Measurements from ENCODE around the gene TNFRSF17. TPM values are rescaled to one million over a fixed set of nuclear protein-coding genes. Genes with fewer than 3 reads are reported as not detected.

Gene TNFRSF17
- polyA plus RNA-seq, 3 donors: 0.15 to 0.34 (median 0.19) TPM

DNA sequence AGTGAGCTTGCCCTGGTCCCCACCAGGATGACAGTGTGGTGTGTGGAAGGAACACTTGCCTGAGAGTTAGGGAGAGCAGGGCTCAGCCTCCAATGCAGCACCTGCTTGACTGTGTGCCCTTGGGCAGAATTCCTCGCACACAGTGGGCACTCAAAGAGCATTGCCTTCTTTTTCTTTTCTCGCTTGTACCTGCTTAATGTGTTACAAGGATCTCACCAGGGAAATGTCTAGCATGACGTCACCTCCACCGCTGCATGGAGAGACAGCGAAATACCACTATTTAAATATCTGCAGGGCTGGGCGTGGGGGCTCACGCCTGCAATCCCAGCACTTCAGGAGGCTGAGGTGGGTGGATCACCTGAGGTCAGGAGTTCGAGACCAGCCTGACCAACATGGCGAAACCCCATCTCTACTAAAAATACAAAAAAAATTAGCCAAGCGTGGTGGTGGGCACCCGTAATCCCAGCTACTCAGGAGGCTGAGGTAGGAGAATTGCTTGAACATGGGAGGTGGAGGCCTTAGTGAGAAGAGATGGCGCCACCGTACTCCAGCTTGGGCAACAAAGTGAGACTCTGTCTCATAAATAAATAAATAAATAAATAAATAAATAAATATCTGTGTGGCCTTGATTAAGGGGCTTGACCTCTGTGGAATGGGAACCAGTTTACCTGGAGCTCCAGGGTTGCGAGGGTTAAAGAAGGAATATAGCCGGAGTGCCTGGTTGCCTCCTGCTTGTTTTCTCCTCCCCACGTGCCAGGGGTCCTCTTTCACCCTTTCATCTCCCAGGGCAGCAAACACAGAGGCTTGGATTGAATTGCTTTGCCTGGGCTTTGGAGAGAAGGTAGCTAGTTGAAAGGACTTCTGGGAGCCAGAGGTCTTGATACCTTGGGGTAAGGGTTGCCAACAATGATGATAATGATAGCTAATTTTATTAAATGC lies 27.8 kb downstream of the TNFRSF17 start:
- peak in 2 of 11 donors; percentile 19 to 46 for DNase-seq (ENCODE audit: extremely low read depth in 1 of 11, low read depth in 9 of 11, low spot score in 4 of 11)

DNA sequence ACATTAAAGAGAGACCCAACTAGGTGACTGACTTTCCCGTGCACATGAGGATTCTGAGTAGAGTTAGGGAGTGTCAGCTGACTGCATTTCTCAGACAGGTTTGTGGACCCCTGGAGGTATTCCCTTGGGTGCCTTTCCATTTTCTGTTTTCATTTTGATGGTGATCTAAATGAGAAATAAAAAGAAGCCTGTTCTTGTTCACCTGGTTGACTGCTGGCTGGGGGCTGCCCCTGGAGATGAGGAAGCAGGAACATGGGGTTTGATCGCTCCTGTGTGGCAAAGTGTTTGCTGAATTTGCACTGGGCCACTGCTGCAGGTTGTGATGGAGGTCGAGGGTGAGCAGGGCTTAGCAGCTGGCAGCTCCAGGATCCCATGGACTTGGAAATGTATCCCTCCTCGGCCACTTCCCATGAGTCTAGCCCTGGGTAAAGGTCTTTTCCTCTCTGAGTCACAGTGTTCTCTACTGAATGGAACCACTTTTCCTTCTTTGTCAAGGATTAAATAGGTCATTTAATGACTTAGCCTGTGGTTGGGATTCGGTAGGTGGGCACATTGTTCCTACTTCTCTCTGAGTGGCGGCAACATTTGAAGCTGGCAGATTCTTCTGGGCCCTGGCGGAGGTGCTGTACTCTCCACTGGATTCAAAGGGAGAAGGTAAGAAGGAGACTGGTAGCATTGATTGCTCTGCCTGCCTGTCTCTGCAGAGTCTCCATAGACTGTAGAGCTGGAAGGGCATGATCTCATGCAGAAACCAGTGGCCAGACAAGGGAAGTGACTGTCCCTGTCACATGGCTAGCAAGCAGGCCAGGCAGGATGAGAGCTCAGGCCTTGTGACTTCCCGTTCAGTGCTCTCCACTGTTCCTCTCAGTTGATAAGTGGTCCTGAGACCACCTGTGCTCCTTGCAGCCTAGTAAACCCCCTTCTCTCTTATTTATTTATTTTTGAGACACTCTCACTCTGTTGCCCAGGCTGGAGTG lies 29.4 kb downstream of the TNFRSF17 start:
- DNase-seq (ENCODE audit: extremely low read depth in 1 of 11, low read depth in 9 of 11, low spot score in 4 of 11): no peak

DNA sequence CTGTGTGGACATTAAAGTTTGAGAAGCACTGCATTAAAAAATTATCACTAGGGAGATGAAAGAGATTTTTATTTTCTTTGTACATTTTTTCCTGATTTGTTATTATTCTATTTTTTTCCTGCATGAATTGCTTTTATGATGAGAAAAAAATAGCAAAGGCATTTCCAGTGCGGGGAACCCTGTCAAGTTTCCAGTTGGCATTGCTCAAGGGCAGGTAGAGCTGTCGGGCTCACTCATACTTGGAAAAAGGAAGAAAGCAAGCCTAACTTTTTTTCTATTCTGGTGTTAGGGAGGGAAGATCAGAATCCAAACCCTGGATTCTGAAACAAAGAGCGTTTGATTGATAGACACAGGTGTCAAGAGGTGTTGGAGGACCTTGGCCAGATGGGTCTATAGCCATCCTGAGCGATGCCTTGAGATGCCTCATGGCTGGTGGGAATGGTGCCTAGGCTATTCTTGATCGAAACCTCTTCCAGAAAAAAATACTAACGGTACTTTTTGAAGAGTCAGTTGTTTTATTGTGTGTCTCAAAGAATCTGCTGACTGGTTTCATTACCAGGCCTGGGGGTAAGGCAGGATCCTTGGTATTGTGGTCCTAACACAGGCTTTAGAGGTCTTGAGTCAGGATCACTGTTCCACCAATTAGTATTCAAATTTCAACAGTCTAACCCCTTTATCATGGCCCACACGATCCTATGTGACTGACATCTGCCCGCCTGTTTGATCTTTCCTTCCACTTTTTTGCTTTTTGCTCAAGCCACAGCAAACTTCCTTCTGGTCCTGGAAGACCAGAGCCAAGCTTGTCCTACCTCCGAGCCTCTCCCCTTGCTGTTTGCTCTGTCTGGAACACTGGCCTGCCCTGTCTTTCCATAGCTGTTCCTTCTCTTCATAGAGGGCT lies 31.7 kb downstream of the TNFRSF17 start:
- no peak for DNase-seq (ENCODE audit: extremely low read depth in 1 of 11, low read depth in 9 of 11, low spot score in 4 of 11)

- no peak for DNase-seq (ENCODE audit: extremely low read depth in 1 of 11, low read depth in 9 of 11, low spot score in 4 of 11)
Measured at GRCh38 chr16:12000032-12000431, 35.0 kb downstream of the TNFRSF17 start.

DNA sequence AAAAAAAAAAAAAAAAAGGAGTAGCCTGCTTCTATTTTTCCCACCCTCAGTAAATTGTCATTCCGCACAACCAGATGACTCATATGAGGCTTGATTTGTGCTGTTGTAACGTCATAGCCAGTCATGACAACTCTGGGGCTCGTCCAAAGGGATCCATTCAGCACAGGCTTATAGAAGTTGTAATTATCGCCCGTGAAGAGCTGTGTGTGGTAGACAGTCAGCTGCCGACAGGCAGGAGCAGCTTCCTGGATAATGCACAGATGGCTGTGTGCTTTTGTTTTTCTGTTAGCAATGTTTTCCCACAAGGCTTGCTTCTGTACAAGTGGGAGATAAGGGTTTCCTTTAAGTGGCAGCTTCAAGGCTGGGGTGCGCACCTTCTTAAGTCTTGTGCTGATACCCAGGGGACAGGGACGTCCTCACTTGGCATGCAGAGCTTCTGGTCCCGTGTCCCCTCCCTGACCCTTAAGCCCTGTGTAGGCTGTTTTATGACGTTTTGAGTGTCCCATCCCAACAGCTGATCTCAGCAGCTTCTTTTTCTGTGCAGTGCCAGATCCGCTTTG lies 37.5 kb downstream of the TNFRSF17 start:
- DNase-seq (ENCODE audit: extremely low read depth in 1 of 11, low read depth in 9 of 11, low spot score in 4 of 11): no peak

DNA sequence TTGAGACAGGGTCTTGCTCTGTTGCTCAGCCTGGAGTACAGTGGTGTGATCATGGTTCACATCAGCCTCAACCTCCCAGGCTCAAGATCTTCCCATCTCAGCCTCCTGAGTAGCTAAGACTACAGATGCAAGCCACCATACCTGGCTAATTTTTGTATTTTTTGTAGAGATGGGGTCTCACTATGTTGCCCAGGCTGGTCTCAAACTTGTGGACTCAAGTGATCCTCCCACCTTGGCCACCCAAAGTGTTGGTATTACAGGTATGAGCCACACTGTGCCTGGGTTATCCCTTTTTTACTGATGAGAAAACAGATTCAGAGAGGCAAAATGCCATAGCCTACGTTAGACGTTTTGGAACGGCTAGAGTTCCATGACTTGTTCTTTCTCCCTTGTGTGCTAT lies 41.6 kb downstream of the TNFRSF17 start:
- DNase-seq (ENCODE audit: extremely low read depth in 1 of 11, low read depth in 9 of 11, low spot score in 4 of 11): no peak

- DNase-seq (ENCODE audit: extremely low read depth in 1 of 11, low read depth in 9 of 11, low spot score in 4 of 11): no peak
Measured at GRCh38 chr16:12009462-12009861, 44.5 kb downstream of the TNFRSF17 start.

GRCh38 chr16:12009922-12010321 lies 44.9 kb downstream of the TNFRSF17 start:
- DNase-seq (ENCODE audit: extremely low read depth in 1 of 11, low read depth in 9 of 11, low spot score in 4 of 11): no peak

GRCh38 chr16:12010388-12011251 lies 45.6 kb downstream of the TNFRSF17 start:
- no peak for DNase-seq (ENCODE audit: extremely low read depth in 1 of 11, low read depth in 9 of 11, low spot score in 4 of 11)

DNA sequence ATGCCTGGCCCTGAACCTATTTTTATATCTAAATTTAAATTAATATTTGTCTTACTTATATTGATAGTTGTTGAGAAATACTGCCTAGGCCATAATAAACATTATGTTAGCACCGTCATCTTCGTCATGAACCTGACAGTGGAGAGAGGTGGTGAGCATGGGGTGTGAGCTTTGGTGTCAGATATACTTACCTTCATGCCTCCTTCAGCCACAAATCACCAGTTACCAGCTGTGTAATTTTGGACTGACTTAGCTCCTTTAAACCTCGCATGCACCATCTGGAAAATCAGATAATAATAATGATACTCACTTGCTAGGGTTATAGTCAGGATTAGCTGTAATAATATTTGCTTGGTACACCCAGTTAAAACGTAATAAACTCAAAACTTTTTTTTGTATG lies 46.6 kb downstream of the TNFRSF17 start:
- no peak for DNase-seq (ENCODE audit: extremely low read depth in 1 of 11, low read depth in 9 of 11, low spot score in 4 of 11)

DNA sequence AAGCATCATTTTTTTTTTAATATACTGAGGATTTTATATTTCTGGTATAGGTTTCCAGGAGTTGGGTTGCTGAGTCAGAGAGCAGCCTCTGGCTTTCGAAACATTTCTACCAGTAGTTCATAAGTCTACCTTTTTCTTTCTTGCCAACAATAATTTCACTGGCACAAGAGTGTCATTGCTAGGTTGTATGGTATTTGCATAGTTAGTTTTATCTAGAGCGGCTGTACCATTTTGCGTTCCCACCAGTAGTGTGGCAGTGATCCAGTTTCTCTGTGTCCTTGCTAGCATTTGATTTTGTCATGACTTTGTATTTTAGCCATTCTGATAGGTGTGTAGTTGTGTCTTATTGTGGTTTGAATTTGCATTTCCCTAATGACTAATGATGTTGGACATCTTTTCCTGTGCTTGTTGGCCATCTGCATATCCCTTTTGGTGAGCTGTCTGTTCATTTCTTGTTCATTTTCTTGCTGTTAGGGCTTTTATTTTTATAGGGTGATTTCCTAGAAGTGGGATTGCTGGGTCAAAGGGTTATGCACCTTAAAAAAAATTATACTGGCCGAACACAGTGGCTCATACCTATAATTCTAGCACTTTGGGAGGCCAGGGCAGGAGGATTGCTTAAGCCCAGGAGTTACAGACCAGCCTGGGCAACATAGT lies 51.4 kb downstream of the TNFRSF17 start:
- DNase-seq (ENCODE audit: extremely low read depth in 1 of 11, low read depth in 9 of 11, low spot score in 4 of 11): no peak

DNA sequence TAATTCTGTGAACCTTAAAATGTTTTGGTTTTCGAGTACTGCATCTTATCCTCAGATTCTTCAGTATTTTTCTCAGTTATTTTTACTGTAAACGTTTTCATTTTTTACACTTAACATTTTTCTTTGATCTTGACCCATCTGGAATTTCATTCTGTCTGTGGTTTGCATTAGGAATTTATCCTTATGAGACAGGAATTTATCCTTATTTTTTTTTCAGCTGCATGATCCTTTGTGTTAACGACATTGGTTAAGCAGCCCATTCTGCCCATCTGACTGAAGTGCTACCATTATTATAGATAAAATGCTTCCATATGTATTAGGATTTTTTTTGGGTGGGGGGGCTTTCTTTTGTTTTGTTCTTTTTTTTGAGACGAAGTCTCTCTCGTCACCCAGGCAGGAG lies 52.5 kb downstream of the TNFRSF17 start:
- no peak for DNase-seq (ENCODE audit: extremely low read depth in 1 of 11, low read depth in 9 of 11, low spot score in 4 of 11)

Other genes with a start within 250 kb of the TNFRSF17 start
- 10 to 100 TPM; 40.2 to 42.6 (median 41.7) TPM for gene TXNDC11, start 222.4 kb upstream of the TNFRSF17 start, polyA plus RNA-seq (ENCODE audit: insufficient read length in 3 of 3)
- gene ZC3H7A, start 168.0 kb upstream of the TNFRSF17 start, polyA plus RNA-seq (ENCODE audit: insufficient read length in 3 of 3): 10 to 100 TPM; 72.8 to 98.0 (median 86.9) TPM
- 100 to 1,000 TPM; 214 to 289 (median 238) TPM for gene RSL1D1, start 113.7 kb upstream of the TNFRSF17 start, polyA plus RNA-seq (ENCODE audit: insufficient read length in 3 of 3)
- 100 to 1,000 TPM; 104 to 132 (median 114) TPM for gene GSPT1, start 49.3 kb upstream of the TNFRSF17 start, polyA plus RNA-seq (ENCODE audit: insufficient read length in 3 of 3)
- gene NPIPB2, start 23.2 kb upstream of the TNFRSF17 start, polyA plus RNA-seq (ENCODE audit: insufficient read length in 3 of 3): 10 to 100 TPM in 1 of 3 donors, 1 to 10 TPM in 2; 4.1 to 14.8 (median 5.4) TPM
- 10 to 100 TPM; 30.1 to 36.3 (median 36.2) TPM for gene SNX29, start 11.5 kb downstream of the TNFRSF17 start, polyA plus RNA-seq (ENCODE audit: insufficient read length in 3 of 3)